ENCODE results near the gene SNIP1. TPM values are rescaled to one million over a fixed set of nuclear protein-coding genes. Genes with fewer than 3 reads are reported as not detected.
"Not testable (repeated sequence)": the region's sequence is repeated elsewhere in the genome, so short reads cannot be mapped to it uniquely, and the experiment has no call there.

The SNIP1 gene
- total RNA-seq, 2 donors from 2014 or later: 13.0 to 17.0 TPM

DNA sequence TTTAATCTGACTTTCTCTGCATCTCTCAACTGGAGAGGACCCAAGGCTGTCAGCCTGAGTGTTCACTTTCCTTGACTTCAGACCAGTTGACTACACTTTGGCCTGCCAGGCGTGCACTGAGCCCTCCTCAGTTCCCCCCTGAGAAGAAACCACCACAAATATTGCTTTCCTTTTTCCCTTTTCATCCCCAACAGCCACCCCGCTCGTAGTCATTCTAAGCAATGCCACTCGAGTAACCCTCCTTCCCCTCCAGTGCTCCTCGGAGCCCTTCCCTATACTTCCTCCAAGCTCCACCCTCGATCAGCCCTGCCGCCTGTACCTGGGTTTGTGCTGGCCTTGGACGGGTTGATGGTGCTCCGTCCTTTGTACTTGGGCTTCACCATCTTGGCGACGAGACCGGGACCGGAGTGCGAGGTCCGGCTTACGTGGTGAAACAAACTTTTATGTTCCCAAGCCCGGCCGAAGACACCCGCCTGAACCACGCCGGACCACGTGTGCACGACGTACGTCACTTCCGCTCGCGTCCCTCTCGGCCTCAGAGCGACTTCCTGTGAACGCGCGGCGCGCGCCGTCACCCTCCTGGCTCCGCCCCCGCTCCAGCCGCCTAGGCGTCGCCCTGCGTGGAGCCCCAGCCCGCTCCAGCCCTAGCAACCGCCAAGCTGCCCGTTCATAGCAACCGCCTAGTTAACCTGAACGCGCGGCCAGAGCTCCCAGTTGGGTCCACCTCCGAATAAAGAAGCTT, 41.5 kb upstream of the SNIP1 start, which contains the start of gene GNL2:
TSS of gene GNL2 (minus strand) at position 498 of the 742 bp plus-strand sequence. CDS start at position 383, 115 bp downstream.
- H3K4me1 ChIP-seq: peaks cover 13% of the 10 kb centered on the region
- DNase-seq: peak; percentile 98
- peak within 1 kb of the TSS; percentile 81 for H3K4me3 ChIP-seq
- H3K27ac ChIP-seq: peak within 1 kb of the TSS; percentile 74
- no peaks in the 10 kb centered on the region for H3K36me3 ChIP-seq
- TF ChIP-seq, protein P1, sequence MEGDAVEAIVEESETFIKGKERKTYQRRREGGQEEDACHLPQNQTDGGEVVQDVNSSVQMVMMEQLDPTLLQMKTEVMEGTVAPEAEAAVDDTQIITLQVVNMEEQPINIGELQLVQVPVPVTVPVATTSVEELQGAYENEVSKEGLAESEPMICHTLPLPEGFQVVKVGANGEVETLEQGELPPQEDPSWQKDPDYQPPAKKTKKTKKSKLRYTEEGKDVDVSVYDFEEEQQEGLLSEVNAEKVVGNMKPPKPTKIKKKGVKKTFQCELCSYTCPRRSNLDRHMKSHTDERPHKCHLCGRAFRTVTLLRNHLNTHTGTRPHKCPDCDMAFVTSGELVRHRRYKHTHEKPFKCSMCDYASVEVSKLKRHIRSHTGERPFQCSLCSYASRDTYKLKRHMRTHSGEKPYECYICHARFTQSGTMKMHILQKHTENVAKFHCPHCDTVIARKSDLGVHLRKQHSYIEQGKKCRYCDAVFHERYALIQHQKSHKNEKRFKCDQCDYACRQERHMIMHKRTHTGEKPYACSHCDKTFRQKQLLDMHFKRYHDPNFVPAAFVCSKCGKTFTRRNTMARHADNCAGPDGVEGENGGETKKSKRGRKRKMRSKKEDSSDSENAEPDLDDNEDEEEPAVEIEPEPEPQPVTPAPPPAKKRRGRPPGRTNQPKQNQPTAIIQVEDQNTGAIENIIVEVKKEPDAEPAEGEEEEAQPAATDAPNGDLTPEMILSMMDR (IDR thresholded peaks at IDR 0.05): no peak
- no peaks in the 10 kb centered on the region for H3K9me3 ChIP-seq
- H3K27me3 ChIP-seq: no peaks in the 10 kb centered on the region
- peak within 1 kb of the TSS; percentile 70 to 93 for H3K9ac ChIP-seq (ENCODE audit: low read depth in 2 of 2, low read length in 2 of 2)
- intact Hi-C loops (cut with DNase I): loop anchor here (5.0 kb wide), 1 partner anchor 38 kb away; the partner anchor contains the start of gene DNALI1

DNA sequence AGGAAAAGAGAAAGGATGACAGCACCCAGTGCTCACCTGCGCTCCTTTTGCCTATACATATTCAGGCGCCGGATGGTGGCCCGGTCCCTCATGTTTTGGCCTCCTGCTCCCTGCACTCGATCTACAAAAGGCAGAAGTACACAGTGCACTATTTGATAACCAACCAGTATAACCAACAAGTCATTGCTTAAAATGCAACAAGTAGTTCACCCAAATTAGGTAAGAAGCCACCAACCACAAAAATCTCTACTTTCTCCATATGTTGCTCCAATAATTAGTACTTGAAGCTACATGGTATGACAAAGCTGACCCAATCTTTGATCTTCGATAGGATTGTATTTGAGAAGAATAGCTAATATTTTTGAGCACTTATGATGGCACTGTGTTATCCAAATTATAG, 39.6 kb upstream of the SNIP1 start:
- Histone ChIP-seq H3K36me3 (peaks cover 7% of the 10 kb centered on the region), H3K4me1 (peaks cover 13% of the 10 kb centered on the region), H3K27ac (no peak overlapping the region), H3K27me3 (no peaks in the 10 kb centered on the region), H3K4me3 (no peak overlapping the region), H3K9me3 (no peaks in the 10 kb centered on the region), H3K9ac (ENCODE audit: low read depth in 2 of 2, low read length in 2 of 2) (no peak overlapping the region)
- intact Hi-C loops (cut with DNase I): no loop called here
- DNase-seq: no peak
- TF ChIP-seq, protein P1 (IDR thresholded peaks at IDR 0.05): no peak

DNA sequence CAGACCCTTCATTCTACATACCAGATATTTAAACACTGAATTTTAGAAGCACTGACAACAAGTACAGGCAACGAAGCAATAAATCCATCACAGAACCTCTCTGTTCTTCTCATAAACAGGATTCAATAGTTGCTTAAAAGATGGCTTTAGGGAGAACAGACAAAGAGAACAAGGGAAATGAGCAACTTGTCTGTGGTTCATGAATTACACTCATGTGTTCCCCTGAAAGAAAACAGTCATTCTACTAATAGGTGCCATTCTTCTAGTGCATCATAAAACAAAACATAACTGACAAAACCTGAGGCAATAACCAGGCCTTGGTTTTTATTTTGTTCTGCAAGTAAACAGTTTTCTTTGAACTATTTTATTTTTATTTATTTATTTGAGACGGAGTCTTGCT, 34.8 kb upstream of the SNIP1 start:
- no peaks in the 10 kb centered on the region for H3K27me3 ChIP-seq
- peaks cover 4% of the 10 kb centered on the region for H3K4me1 ChIP-seq
- intact Hi-C loops (cut with DNase I): no loop called here
- TF ChIP-seq, protein P1 (IDR thresholded peaks at IDR 0.05): no peak
- H3K27ac ChIP-seq: no peak overlapping the region
- H3K4me3 ChIP-seq: no peak overlapping the region
- no peak for DNase-seq
- H3K9ac ChIP-seq (ENCODE audit: low read depth in 2 of 2, low read length in 2 of 2): no peak overlapping the region
- H3K9me3 ChIP-seq: no peaks in the 10 kb centered on the region
- peaks cover 10% of the 10 kb centered on the region for H3K36me3 ChIP-seq

DNA sequence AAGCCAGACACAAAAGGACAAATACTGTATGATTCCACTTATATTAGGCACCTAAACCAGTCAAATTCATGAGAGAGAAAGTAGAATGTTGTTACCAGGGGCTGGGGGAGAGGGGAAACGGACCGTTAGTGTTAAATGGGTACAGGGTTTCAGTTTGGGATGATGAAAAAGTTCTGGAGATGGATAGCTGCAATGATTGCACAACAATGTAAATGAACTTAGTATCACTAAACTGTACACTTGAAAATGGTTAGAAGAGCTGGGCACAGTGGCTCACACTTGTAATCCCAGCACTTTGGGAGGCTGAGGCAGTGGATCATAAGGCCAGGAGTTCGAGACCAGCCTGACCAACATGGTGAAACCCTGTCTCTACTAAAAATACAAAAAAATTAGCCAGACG, 30.5 kb upstream of the SNIP1 start:
- H3K27me3 ChIP-seq; H3K9me3 ChIP-seq; DNase-seq; intact Hi-C loops (cut with DNase I); H3K27ac ChIP-seq; H3K4me1 ChIP-seq; H3K36me3 ChIP-seq; H3K9ac ChIP-seq (ENCODE audit: low read depth in 2 of 2, low read length in 2 of 2); H3K4me3 ChIP-seq: not testable (repeated sequence)

DNA sequence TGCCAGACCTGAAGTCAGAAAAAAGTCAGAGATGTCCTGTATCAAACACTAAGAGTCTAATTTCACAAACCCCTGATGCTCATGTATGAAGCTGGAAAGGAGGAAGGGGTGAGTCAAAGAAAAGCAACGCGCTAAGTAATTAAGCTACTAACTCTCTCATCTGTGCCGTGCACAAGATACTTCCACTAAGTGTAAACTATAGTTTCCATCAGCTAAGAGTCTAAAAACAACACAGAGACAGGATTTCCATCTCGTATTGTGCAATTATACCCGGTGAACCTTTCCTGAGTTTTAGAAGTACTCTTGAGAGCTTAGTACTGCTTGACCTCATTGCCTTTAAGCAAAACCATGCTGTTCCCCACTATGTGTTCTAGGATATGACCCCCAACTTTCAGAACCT, 21.6 kb upstream of the SNIP1 start:
- no peaks in the 10 kb centered on the region for H3K4me1 ChIP-seq
- peaks cover 22% of the 10 kb centered on the region for H3K36me3 ChIP-seq
- no peaks in the 10 kb centered on the region for H3K9me3 ChIP-seq
- intact Hi-C loops (cut with DNase I): no loop called here
- no peak overlapping the region for H3K9ac ChIP-seq (ENCODE audit: low read depth in 2 of 2, low read length in 2 of 2)
- DNase-seq: no peak
- TF ChIP-seq, protein P1 (IDR thresholded peaks at IDR 0.05): no peak
- no peaks in the 10 kb centered on the region for H3K27me3 ChIP-seq
- H3K4me3 ChIP-seq: no peak overlapping the region
- H3K27ac ChIP-seq: no peak overlapping the region

DNA sequence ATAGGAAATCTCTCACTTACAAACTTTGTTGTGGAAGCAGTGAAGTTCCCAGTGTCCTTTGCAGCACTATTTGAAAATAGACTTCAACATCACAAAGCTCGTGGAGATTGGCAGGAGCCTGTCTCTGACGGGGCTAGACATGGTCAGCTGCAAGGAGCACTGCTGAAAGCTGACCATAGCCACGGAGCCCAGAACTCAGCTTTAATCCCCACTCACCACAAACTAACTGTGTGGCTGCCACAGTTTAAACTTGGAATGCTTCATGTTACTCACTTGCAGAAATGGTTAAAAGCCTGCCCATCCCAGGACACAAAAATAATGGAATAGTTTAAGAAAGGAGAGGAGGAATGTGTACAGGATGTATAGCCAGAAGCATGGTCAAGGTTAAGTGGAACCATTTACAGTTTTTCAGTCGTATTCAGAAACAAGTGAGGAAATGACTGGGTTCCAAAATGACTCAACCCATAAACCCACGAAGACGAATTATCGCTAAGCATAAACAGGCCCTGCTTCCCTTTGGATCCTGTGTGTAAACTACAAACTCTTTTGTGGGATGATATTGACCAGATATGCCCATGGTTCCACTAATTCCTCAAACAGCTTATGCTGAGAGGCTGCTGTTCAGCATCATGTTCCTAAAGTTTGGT, 20.9 kb upstream of the SNIP1 start:
- Histone ChIP-seq H3K9ac (ENCODE audit: low read depth in 2 of 2, low read length in 2 of 2) (no peak overlapping the region), H3K27ac (no peak overlapping the region), H3K9me3 (no peaks in the 10 kb centered on the region), H3K4me3 (no peak overlapping the region), H3K27me3 (no peaks in the 10 kb centered on the region), H3K4me1 (no peaks in the 10 kb centered on the region), H3K36me3 (peaks cover 22% of the 10 kb centered on the region)
- TF ChIP-seq, protein P1 (IDR thresholded peaks at IDR 0.05): no peak
- DNase-seq: no peak
- intact Hi-C loops (cut with DNase I): no loop called here
